Neural cell (in vitro differentiated cells): ENCODE data around the gene PSMA6. TPM values are rescaled to one million over a fixed set of nuclear protein-coding genes. Genes with fewer than 3 reads are reported as not detected.

Experiments used
- H2AFZ ChIP-seq: fragments of 200-600, 300-800 bp; sonication (generic), shearing (Covaris generic); 2 replicates; pipeline ENCODE4 v1.6.0; 2014; ENCODE audit warnings: low read depth, mild to moderate bottlenecking, antibody characterized with exemption, low read length, moderate library complexity
- H3F3A ChIP-seq: fragments of 200-600 bp; shearing (Covaris generic); 2 replicates; pipeline ENCODE4 v1.6.1; 2016; ENCODE audit warnings: mild to moderate bottlenecking, moderate library complexity, mixed read lengths, antibody characterized with exemption, low read length; ENCODE audit not compliant: insufficient read depth, poor library complexity, severe bottlenecking
- H3K27ac ChIP-seq: fragments of 200-600, 300-800 bp; sonication (generic), shearing (Covaris generic); 2 replicates; pipeline ENCODE4 v1.5.1; 2014; ENCODE audit warnings: mild to moderate bottlenecking, low read length, moderate library complexity
- H3K27me3 ChIP-seq: fragments of 300-800, 200-600 bp; sonication (generic), shearing (Covaris generic); 2 replicates; pipeline ENCODE4 v1.6.0; 2014; ENCODE audit warnings: mild to moderate bottlenecking, low read depth, low read length, moderate library complexity; ENCODE audit not compliant: insufficient read depth
- H3K36me3 ChIP-seq: fragments of 300-800, 200-600 bp; sonication (generic), shearing (Covaris generic); 2 replicates; pipeline ENCODE4 v1.5.1; 2014; ENCODE audit warnings: mild to moderate bottlenecking, antibody characterized with exemption, low read length, moderate library complexity; ENCODE audit not compliant: insufficient read depth
- H3K4me2 ChIP-seq: fragments of 300-800, 200-600 bp; sonication (generic), shearing (Covaris generic); 2 replicates; pipeline ENCODE4 v1.6.0; 2014; ENCODE audit warnings: mild to moderate bottlenecking, low read length
- H3K4me3 ChIP-seq: fragments of 300-800, 200-600 bp; sonication (generic), shearing (Covaris generic); 2 replicates; pipeline ENCODE4 v1.5.1; 2014; ENCODE audit warnings: mild to moderate bottlenecking, low read length, moderate library complexity
- H3K79me2 ChIP-seq: fragments of 200-600 bp; shearing (Covaris generic); replicated peaks from 2 replicates; pipeline ENCODE4 v1.6.0; 2014; ENCODE audit warnings: mild to moderate bottlenecking, low read length, moderate library complexity; ENCODE audit not compliant: insufficient read depth
- H3K9ac ChIP-seq: fragments of 300-800, 200-600 bp; sonication (generic), shearing (Covaris generic); 2 replicates; pipeline ENCODE4 v1.6.1; 2016; ENCODE audit warnings: mild to moderate bottlenecking, low read length, mixed read lengths
- H3K9me2 ChIP-seq: fragments of 200-600 bp; shearing (Covaris generic); 2 replicates; pipeline ENCODE4 v1.6.1; 2016; ENCODE audit warnings: mild to moderate bottlenecking, low read length, mixed read lengths; ENCODE audit not compliant: insufficient read depth
- H3K9me3 ChIP-seq: fragments of 200-600, 300-800 bp; sonication (generic), shearing (Covaris generic); 2 replicates; pipeline ENCODE4 v1.6.1; 2016; ENCODE audit warnings: mild to moderate bottlenecking, mixed run types, low read length, moderate library complexity, mixed read lengths
- H4K20me1 ChIP-seq: fragments of 200-600 bp; shearing (Covaris generic); 2 replicates; pipeline ENCODE4 v1.6.1; 2016; ENCODE audit warnings: mild to moderate bottlenecking, mixed run types; ENCODE audit not compliant: insufficient read depth
- CTCF ChIP-seq: fragments of 450-650 bp; IDR thresholded peaks from 2 replicates; pipeline ENCODE4 v1.5.1; 2014; ENCODE audit warnings: antibody characterized with exemption, mild to moderate bottlenecking, moderate library complexity; ENCODE audit not compliant: poor library complexity, severe bottlenecking
- EP300 ChIP-seq: fragments of 450-650 bp; conservative IDR thresholded peaks from 2 replicates; pipeline ENCODE4 v1.6.1; 2014; ENCODE audit warnings: antibody characterized with exemption, mild to moderate bottlenecking, moderate library complexity; ENCODE audit not compliant: poor library complexity, severe bottlenecking
- EZH2 ChIP-seq: fragments of 200-600, 300-800 bp; shearing (Covaris generic), sonication (generic); IDR thresholded peaks from 2 replicates; pipeline ENCODE4 v1.6.1; 2014; ENCODE audit warnings: antibody characterized with exemption, low read length, borderline replicate concordance, mild to moderate bottlenecking; ENCODE audit not compliant: insufficient read depth, poor library complexity, severe bottlenecking
- MXI1 ChIP-seq: fragments of 450-650 bp; conservative IDR thresholded peaks from 2 replicates; pipeline ENCODE4 v1.6.1; 2014; ENCODE audit warnings: antibody characterized with exemption, mild to moderate bottlenecking; ENCODE audit not compliant: poor library complexity, severe bottlenecking
- POLR2AphosphoS5 ChIP-seq: IDR thresholded peaks from 2 replicates; pipeline ENCODE4 v1.6.1; 2012
- RAD21 ChIP-seq: fragments of 450-650 bp; conservative IDR thresholded peaks from 2 replicates; pipeline ENCODE4 v1.6.1; 2014; ENCODE audit warnings: antibody characterized with exemption, mild to moderate bottlenecking, moderate library complexity
- REST ChIP-seq: IDR thresholded peaks from 2 replicates; pipeline ENCODE4 v1.6.1; 2012; ENCODE audit warnings: borderline replicate concordance
- SMC3 ChIP-seq: fragments of 450-650 bp; conservative IDR thresholded peaks from 2 replicates; pipeline ENCODE4 v1.6.1; 2014; ENCODE audit warnings: antibody characterized with exemption, mild to moderate bottlenecking, moderate library complexity; ENCODE audit not compliant: poor library complexity
- TAF1 ChIP-seq: IDR thresholded peaks from 2 replicates; pipeline ENCODE4 v1.6.1; 2012; ENCODE audit warnings: low read depth
- polyA plus RNA-seq: library from polyadenylated mRNA; depleted of rRNA; stranded (reverse); fragments of >200 nt; gene quantifications from 2 replicates; pipeline ENCODE4 v1.2.3, GENCODE V29; 2014

Gene PSMA6
- polyA plus RNA-seq, 1 donor from 2014 or later = 405 TPM

DNA sequence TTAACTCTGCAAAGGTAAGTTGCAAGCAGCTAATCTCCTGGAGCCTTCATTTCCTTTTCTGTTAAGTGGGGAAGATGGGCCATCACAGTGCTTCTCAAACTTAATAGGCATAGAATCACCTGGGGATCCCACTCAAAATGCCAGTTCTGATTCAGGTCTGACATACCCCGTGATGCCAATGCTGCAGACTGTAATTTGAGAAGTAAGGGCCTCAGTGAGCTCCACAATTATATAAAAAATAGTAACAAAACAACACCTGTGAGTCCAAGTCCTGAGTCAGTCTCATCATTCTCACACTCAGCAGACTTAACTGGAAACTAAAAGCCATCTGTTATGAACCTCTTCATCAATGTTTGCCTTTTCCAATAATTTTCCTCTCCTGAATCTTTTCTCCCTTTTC lies 10.8 kb upstream of the PSMA6 start:
- Histone ChIP-seq H3K36me3 (no peaks in the 10 kb centered on the region), H4K20me1 (no peaks in the 10 kb centered on the region), H3K27me3 (no peaks in the 10 kb centered on the region), H2AFZ (no peak overlapping the region), H3K27ac (no peak overlapping the region), H3K4me3 (no peak overlapping the region), H3K4me2 (no peak overlapping the region), H3F3A (no peaks in the 10 kb centered on the region), H3K79me2 (no peaks in the 10 kb centered on the region), H3K9me3 (no peaks in the 10 kb centered on the region), H3K9ac (no peak overlapping the region), H3K9me2 (no peaks in the 10 kb centered on the region)
- TF ChIP-seq SMC3 = no peak
- TF ChIP-seq EP300 = no peak
- TF ChIP-seq EZH2 = no peak
- TF ChIP-seq TAF1 = no peak
- no peak for TF ChIP-seq MXI1

GRCh38 chr14:35284506-35284905 lies 7.7 kb upstream of the PSMA6 start:
- no peak for TF ChIP-seq REST
- no peak for TF ChIP-seq TAF1
- TF ChIP-seq SMC3 = no peak
- TF ChIP-seq CTCF = no peak
- TF ChIP-seq EP300 = no peak
- TF ChIP-seq MXI1 = no peak
- TF ChIP-seq RAD21 = no peak
- TF ChIP-seq POLR2AphosphoS5 = no peak
- no peak for TF ChIP-seq EZH2
- no peak overlapping the region for H3K4me3 ChIP-seq
- H3K9ac ChIP-seq = no peak overlapping the region
- no peak overlapping the region for H2AFZ ChIP-seq
- no peaks in the 10 kb centered on the region for H3K79me2 ChIP-seq
- H3F3A ChIP-seq = no peaks in the 10 kb centered on the region
- no peak overlapping the region for H3K4me2 ChIP-seq
- H3K9me2 ChIP-seq = no peaks in the 10 kb centered on the region
- H3K9me3 ChIP-seq = no peaks in the 10 kb centered on the region
- no peaks in the 10 kb centered on the region for H3K27me3 ChIP-seq
- no peaks in the 10 kb centered on the region for H3K36me3 ChIP-seq
- no peaks in the 10 kb centered on the region for H4K20me1 ChIP-seq
- no peak overlapping the region for H3K27ac ChIP-seq
